HPDE6-E6E7 (cell line): ENCODE results near the gene SARDH.
"Not testable (repeated sequence)": the region's sequence is repeated elsewhere in the genome, so short reads cannot be mapped to it uniquely, and the experiment has no call there.

ENCODE experiments used
- DNase-seq: peaks from one replicate; pipeline ENCODE4 v3.0.0; 2011; ENCODE audit warnings: missing footprints; ENCODE audit errors: extremely low spot score

SARDH gene

DNA sequence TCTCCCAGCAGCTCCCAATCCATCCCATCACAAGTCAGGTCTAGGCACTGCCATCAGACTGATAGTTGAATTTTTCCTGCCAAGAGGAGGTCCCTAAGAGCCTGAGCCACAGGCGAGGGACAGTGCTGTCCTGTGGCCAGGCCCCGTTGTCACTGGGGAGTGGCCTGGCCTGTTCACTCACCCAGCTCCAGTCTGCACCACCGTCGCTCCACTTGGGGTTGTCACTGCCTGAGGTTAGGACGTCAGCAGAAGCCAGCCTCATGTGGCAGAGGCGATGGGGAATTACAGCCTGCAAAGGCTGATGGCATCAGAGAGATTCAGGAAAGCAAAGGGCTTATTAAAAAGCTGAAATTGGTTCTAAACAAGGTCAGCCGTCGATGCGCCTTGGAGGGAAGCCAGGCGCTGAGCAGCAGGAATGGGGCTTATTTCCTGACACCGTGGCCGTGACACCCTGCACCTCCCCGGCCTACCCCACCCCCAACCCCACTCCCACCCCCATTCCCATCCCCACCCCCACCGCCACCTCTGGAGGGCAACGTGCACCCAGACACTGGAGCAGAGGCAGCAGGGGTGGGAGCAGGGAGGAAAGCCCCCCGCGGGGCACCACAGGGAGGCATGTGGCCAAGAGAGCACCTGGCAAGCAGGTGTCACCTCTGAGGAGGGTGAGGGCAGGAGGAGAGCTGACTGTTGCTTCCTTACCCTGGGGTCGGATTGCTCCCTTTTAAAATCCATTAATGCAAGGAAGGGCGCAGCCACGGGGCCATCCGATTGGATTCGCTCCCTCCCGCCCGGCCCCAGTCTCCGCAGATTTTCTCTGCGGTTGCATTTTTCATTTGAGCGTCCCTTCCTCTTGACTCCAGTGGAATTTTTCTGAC is 105.1 kb downstream of the SARDH start:
- DNase-seq = no peak

DNA sequence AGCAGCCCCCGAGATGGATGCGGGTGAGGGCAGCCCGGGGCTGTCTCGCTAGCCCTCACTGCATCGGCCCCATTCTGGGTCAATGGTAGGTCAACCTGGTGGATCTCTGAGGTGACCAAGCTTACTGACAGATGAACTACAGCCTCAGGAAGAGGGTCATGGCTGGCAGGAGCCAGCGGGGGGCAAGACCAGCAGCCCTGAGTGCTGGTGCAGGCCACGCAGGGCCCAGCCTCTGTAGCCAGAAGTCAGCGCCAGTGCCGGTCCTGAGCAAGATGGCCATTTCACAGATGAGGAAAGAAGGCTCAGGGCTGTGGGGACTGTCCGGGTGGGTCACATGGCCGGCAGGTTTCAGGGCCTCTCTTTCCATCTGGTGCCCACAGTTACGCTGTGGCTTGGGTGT is 107.0 kb downstream of the SARDH start:
- DNase-seq = no peak

DNA sequence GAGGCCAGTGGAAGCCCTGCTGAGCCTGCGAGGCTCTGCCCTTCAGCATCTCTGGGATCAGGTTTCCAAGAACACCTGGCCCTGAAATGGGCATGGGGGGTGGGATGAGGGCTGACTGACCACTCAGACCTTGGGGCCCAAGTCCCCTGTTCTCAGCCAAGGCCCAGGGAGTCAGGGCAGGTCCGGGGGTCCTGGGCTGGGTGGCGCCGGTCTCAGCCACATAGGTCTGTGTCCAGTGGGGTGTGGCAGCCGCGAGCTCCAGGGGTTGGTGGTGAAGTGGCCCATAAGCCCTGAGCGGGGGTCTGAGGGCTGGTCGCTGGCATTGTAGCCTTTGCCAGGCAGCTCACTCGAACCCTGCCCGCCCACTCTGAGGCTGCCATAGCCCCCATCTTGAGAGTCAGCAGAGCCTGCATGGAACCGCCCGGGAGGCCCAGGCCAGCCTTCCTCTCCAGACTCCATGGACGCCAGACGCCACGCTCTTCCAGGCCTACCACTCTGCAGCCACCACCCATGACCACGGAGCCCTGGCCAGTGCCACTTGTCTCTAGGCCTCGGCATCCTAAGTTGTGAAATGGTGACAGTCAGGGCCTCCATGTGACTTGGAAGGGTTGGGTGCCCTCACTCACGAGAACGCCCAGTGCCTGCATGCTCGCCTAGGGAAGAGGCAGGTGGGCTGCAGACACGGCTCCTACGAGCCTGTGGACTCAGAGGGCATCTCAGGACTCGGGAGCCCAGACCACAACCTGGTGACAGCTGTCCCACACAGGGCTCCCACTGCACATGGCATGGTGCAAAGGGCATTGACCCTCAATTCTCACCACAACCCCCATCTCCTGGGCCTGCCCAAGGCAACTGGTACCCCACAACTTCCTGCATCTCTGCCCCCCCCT is 108.7 kb downstream of the SARDH start:
- DNase-seq = no peak

DNA sequence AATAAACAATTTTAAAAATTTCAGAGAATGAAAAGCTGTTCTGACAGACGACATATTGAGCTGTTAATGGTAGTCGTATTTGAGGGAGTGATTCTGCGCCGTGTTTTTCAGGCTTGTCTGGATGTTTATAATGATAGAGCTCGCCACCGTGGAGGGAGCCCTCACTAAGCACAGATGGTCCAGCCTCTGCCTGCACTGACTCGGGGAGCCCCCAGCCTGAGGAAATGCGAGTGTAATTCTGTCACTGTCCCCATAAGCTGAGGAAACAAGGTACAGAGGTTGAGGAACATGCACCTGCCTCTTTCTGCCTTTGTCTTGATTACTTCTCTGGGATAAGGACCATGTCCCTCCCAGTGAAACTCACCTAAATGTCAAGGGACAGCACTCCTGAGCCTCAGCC is 109.4 kb downstream of the SARDH start:
- no peak for DNase-seq

DNA sequence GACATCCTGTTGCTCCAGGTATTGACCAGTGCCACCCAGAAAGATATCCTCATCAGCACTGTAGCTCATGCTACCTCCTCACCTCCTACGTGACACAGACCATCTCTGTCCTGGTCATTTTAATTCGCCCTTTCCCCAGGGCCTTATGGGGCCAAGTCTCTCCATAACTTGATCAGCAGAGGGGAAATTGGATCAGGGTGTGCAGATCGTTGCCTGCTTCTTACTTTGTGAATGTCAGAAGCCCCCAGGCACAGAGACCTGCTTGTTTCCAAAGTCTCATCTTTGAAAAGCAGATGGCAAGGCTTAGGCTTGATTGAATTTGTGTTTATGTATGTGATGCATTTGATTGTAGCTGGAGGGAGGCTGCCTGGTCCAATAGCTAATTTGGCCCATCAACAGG is 110.8 kb downstream of the SARDH start:
- DNase-seq = no peak

DNA sequence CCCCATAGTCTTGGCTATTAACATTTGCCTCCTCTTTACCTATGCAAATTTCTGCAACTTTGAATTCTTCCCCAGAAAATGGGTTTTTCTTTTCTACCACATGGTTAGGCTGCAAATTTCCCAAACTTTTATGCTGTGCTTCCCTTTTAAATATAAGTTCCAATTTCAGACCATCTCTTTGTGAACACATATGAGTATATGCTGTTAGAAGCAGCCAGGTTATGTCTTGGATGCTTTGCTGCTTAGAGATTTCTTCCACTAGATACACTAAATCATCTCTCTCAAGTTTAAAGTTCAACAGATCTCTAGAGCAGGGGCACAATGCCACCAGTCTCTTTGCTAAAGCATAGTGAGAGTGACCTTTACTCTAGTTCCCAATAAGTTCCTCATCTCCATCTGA is 112.1 kb downstream of the SARDH start:
- DNase-seq = not testable (repeated sequence)

DNA sequence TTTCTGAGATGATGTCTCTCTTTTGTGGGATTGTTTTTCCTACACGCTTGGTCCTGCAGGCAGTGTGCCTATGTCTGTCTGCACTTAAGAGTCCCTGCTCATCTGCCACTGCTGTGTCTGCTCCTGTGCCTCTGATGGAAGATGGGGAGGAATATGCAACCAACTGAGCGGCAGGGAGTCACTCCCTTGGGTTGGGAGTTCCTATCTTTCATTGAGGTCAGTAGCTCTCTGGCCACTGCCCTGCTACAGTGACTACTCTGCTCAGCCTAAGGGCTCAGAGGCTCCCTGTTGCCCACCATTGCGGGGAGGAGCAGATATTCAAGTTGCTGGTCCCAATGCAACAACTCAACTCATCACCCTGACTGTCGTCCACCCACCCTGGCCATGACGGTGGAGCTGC is 115.6 kb downstream of the SARDH start:
- DNase-seq = no peak

DNA sequence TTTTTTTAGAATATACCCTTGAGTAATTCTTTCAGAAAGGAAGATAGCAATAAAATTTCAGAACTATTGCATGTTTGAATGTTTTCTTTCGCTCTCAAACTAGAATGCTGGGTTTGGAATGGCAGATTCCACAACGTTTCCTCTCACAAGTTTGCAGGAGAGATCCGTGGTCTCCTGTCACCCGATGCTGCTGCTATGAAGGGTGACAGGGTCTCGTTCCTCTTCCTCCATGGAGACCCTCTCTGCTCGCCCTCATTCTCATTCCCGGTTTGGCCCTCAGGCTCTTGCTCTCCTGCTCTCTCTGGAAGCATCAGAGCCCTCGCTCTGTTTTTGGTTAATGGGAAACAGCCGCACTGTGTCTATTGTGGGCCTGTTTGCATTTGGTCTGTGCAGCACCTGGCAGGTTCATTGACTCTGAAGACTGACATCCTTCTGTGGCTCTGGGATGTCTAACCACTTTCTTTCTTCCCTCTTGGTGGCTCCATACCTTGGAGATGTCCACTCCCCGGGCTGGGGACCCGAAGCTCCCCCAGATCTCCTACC is 116.4 kb downstream of the SARDH start:
- no peak for DNase-seq

DNA sequence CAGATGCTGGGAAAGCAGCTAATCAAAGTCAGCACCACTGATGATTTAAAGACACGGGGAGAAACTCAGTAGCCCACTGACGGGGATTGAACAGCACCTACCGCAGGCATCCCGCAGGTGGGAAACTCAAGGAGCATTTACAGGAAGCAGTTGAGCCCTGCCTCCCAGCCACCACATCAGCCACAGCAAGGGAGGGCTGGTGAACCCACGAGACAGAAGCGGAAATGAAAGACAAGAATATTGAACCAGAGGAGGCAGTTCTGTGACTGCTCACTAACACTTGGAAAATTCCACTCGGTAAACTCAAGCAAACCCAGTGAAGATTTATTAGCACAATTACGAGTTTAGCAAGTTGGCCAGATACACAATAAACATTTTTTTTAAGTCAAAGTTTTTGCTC is 118.4 kb downstream of the SARDH start:
- DNase-seq = no peak

DNA sequence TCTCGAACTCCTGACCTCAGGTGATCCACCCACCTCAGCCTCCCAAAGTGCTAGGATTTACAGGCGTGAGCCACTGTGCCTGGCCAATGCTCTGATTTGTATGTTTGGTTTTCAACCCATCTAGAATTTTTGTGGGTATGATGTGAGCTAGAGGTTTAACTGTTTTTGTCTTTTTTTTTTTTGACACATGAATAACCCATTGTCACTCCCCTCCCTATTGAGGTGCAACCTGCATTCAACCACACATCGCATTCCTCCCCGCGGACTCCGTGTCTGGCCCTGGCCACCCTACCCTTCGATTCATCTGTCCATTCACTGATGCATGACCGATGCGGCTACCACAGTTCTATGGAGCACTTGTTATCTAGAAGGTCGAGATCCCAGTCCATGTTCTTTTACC is 119.4 kb downstream of the SARDH start:
- DNase-seq = no peak

DNA sequence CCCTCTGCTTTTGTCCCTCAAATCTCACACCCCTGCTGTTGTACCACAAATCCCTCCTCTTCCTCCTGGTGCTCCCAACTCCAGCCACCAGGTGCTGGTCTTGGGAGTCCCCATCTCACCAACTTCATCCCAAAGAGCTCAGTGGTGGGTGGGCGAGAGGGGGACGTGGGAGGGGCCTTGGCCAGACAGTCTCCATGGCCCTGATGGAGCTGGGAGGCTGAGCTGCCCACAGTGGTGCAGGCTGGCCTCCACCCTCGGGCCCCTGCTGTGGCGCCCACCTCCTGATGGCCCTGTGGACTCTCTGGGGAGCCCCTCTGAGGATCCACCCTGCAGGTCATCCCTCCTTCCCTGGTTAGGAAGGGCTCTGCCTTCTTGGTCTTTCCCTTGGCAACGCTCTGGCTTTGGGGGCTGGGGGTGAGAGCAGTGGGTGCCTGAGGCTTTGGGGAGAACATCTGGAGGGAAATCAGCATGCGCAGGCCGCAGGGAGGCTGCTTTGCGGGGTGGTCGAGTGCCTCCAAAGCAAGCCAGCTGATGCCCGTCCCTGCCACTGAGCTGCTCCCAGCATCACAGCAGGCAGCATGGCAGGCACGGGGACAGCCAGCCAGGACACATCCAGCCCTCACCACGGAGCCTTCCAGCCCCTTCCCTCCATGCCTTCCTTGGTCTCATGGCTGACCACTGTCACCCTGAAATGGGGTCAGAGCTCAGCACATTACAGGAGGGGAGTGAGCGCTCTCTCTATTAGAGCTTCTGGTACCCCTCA is 121.3 kb downstream of the SARDH start:
- DNase-seq = no peak

DNA sequence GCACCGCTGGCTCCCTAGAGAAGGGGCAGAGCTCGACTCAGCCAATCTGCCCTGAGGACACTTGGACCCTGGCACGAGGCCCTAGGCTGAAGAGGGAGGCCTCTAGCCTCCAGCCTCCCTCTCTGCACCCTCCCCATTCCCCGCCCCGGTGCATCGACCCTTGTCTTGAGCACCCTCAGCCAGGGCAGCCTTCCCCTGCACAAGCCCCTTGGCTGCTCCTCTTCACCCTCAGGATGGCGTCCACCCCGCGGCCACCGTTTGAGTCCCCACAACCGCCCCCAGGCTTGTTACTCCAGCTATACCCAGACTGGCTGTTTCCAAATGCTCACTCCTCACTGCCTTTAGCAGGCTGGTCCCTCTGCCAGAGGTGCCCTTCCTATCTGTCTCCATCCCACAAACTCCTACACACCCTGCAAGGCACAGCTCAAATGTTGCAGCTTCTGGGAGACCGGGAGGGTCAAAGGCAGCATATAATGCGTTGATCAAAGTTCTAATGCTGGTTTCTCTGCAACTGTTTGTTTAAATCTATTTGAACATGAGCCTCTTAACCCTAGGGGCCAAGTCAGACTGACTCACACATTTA is 122.5 kb downstream of the SARDH start:
- no peak for DNase-seq

DNA sequence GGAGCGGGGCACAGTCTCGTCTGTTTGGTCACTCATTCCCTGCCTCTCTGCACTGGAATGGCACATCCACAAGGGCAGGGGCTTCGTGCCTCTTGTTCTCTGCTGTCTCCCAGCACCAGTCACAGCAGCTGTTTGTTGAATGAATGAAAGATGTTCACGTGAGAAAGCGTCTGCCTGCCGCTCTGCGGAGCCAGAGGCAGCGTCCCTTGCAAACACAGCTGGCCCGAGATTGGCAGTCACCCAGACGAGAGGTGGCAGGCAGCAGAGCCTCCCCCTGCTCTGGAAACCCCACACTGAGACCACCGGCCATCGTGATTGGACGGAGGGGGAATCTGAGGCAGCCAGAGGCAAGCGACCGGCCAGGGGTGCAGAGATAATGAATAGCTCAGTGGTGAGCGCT is 123.0 kb downstream of the SARDH start:
- DNase-seq = no peak

DNA sequence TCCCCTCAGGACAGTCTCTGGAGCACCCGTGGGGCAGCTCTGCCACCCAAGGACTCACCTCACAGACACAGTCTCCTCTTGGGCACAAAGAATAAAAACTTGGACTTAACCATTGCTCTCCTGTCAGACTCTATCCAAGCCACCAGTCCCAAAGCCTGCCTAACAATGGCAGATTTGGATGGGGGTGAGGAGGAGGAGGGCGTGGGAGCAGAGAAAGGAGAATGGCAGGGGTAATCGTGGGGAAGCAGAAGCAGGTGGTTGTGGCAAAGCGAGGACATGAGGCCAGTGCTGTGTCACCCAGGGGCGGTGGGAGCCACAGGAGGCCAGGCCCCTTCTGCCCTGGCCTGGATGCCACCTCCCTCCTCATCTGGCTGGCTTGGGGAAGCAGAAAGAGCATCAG is 123.5 kb downstream of the SARDH start:
- DNase-seq = no peak

DNA sequence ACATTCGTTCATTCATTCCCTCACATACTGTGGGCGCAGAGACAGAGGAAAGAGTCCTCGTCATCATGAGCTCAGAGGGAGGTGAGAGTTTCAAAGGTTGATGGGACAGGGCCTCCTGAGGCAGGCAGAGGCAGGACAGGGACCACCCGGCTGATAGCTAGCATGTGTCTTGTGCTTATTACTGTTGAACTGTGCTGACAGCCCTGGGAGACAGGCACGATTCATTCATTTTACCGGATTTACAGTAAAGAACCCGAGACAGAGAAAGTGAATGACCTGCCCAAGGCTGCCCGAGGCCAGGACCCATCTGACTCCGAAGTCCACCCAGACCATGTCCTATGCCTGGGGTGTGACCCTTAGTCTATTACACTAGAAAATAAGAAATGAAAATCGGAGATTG is 124.1 kb downstream of the SARDH start:
- no peak for DNase-seq
